ENCODE data around the gene RNF26. TPM values are rescaled to one million over a fixed set of nuclear protein-coding genes. Genes with fewer than 3 reads are reported as not detected.

The RNF26 gene
- total RNA-seq, 1 experiment from 2014 or later: 92.7 TPM

GRCh38 chr11:119363851-119364590 is 29.7 kb downstream of the RNF26 start:
- no peaks in the 10 kb centered on the region for H3K27me3 Mint-ChIP-seq (ENCODE audit: insufficient read depth, unreplicated experiment)
- H3K4me1 ChIP-seq: peaks cover 75% of the 10 kb centered on the region
- H3K9me3 Mint-ChIP-seq (ENCODE audit: unreplicated experiment): no peaks in the 10 kb centered on the region
- ChIA-PET CTCF (interaction anchor here (0.6 to 3.4 kb wide), 5 partner anchors 10 to 187 kb away, joined by 3 to 37 read pairs (median 11); partner anchors contain the start of gene CBL), POLR2A (interaction anchor here (0.6 kb wide), 1 partner anchor 28 kb away, joined by 11 read pairs; no protein-coding TSS in a partner anchor)
- H3K27me3 ChIP-seq (replicated peaks; ENCODE audit: control insufficient read depth, insufficient read depth, low read length): no peaks in the 10 kb centered on the region
- no TSS peak for BruUV-seq (replicated peaks)
- H3K9me3 ChIP-seq: no peaks in the 10 kb centered on the region
- TF ChIP-seq, protein P1, sequence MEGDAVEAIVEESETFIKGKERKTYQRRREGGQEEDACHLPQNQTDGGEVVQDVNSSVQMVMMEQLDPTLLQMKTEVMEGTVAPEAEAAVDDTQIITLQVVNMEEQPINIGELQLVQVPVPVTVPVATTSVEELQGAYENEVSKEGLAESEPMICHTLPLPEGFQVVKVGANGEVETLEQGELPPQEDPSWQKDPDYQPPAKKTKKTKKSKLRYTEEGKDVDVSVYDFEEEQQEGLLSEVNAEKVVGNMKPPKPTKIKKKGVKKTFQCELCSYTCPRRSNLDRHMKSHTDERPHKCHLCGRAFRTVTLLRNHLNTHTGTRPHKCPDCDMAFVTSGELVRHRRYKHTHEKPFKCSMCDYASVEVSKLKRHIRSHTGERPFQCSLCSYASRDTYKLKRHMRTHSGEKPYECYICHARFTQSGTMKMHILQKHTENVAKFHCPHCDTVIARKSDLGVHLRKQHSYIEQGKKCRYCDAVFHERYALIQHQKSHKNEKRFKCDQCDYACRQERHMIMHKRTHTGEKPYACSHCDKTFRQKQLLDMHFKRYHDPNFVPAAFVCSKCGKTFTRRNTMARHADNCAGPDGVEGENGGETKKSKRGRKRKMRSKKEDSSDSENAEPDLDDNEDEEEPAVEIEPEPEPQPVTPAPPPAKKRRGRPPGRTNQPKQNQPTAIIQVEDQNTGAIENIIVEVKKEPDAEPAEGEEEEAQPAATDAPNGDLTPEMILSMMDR (IDR thresholded peaks at IDR 0.05; ENCODE audit: insufficient read depth in 1 of 2, low read depth in 1 of 2, low read length in 1 of 2, severe bottlenecking in 1 of 2, unreplicated experiment in 1 of 2): no peak
- peak in 1 of 2 experiments; percentile 92 for DNase-seq
- H3K36me3 ChIP-seq (ENCODE audit: control insufficient read depth, insufficient read depth, low read length): peaks cover 2% of the 10 kb centered on the region; the same call in 1 of the 2 replicates
- peaks cover 9% of the 10 kb centered on the region for H3K36me3 Mint-ChIP-seq (ENCODE audit: insufficient read depth, unreplicated experiment)
- intact Hi-C loops (cut with micrococcal nuclease; ENCODE audit: unreplicated experiment): no loop called here
- H3K4me1 Mint-ChIP-seq (ENCODE audit: low read depth, unreplicated experiment): peaks cover 68% of the 10 kb centered on the region
- peak overlapping the region; percentile 77 for H3K4me3 Mint-ChIP-seq (ENCODE audit: unreplicated experiment)
- H3K4me3 ChIP-seq (ENCODE audit: low read depth, low read length): peak overlapping the region; percentile 64
- peak overlapping the region; percentile 67 for H3K27ac Mint-ChIP-seq (ENCODE audit: unreplicated experiment)

DNA sequence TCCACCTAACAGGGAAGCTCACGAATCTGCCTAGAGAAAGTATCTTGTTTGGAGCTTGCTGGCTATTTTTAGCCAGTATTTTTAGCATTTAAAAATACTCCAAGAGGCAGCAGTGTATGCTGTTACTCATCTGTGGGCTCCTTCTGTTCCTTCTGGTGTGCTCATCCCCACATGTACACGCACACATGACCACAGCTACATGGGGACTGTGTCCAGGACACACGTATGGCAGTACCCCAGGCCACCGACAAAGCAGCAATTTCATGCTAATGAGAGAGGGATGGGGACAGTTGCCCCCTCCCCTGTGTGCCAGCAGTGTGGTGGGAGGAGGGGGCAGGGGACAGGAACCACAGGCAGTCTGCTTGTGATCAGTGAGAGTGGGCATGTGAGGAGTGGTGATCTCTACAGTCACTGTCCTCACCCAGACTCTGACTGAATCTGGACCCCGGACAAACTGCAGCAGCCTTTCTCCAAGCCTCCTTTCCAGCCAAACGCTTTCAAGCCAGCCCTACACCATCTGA is 30.8 kb downstream of the RNF26 start:
- TF ChIP-seq, protein P1 (IDR thresholded peaks at IDR 0.05; ENCODE audit: insufficient read depth in 1 of 2, low read depth in 1 of 2, low read length in 1 of 2, severe bottlenecking in 1 of 2, unreplicated experiment in 1 of 2): no peak
- peak overlapping the region; percentile 77 for H3K4me3 Mint-ChIP-seq (ENCODE audit: unreplicated experiment)
- Histone ChIP-seq H3K4me1 (peaks cover 86% of the 10 kb centered on the region), H3K9me3 (no peaks in the 10 kb centered on the region), H3K4me3 (ENCODE audit: low read depth, low read length) (no peak overlapping the region), H3K36me3 (ENCODE audit: control insufficient read depth, insufficient read depth, low read length) (no peaks in the 10 kb centered on the region), H3K27me3 (replicated peaks; ENCODE audit: control insufficient read depth, insufficient read depth, low read length) (no peaks in the 10 kb centered on the region)
- peaks cover 7% of the 10 kb centered on the region for H3K36me3 Mint-ChIP-seq (ENCODE audit: insufficient read depth, unreplicated experiment)
- H3K4me1 Mint-ChIP-seq (ENCODE audit: low read depth, unreplicated experiment): peaks cover 78% of the 10 kb centered on the region
- ChIA-PET CTCF (interaction anchor here (1.4 to 1.5 kb wide), 2 partner anchors 26 to 159 kb away, joined by 11 to 12 read pairs; partner anchors contain the start of gene CBL), POLR2A (interaction anchor here (0.9 kb wide), 1 partner anchor 31 kb away, joined by 4 read pairs; the partner anchor contains the start of gene RNF26)
- BruUV-seq (replicated peaks): no TSS peak
- no peak for DNase-seq
- no peaks in the 10 kb centered on the region for H3K27me3 Mint-ChIP-seq (ENCODE audit: insufficient read depth, unreplicated experiment)
- no peaks in the 10 kb centered on the region for H3K9me3 Mint-ChIP-seq (ENCODE audit: unreplicated experiment)
- intact Hi-C loops (cut with micrococcal nuclease; ENCODE audit: unreplicated experiment): no loop called here
- peak overlapping the region; percentile 67 for H3K27ac Mint-ChIP-seq (ENCODE audit: unreplicated experiment)

GRCh38 chr11:119366690-119367620 is 32.6 kb downstream of the RNF26 start:
- DNase-seq: no peak
- ChIA-PET CTCF (interaction anchor here (1.5 to 11.8 kb wide), 3 partner anchors 27 to 161 kb away, joined by 4 to 220 read pairs (median 8); partner anchors contain the start of genes C1QTNF5 and CBL), POLR2A (interaction anchor here (1.4 to 1.6 kb wide), 2 partner anchors 33 to 282 kb away, joined by 3 to 7 read pairs; partner anchors contain the start of genes HMBS and RNF26)
- intact Hi-C loops (cut with micrococcal nuclease; ENCODE audit: unreplicated experiment): no loop called here
- Histone ChIP-seq H3K4me1 (peaks cover 77% of the 10 kb centered on the region), H3K27me3 (replicated peaks; ENCODE audit: control insufficient read depth, insufficient read depth, low read length) (no peaks in the 10 kb centered on the region), H3K4me3 (ENCODE audit: low read depth, low read length) (no peak overlapping the region), H3K36me3 (ENCODE audit: control insufficient read depth, insufficient read depth, low read length) (no peaks in the 10 kb centered on the region), H3K9me3 (no peaks in the 10 kb centered on the region)
- no peaks in the 10 kb centered on the region for H3K27me3 Mint-ChIP-seq (ENCODE audit: insufficient read depth, unreplicated experiment)
- no peaks in the 10 kb centered on the region for H3K36me3 Mint-ChIP-seq (ENCODE audit: insufficient read depth, unreplicated experiment)
- H3K27ac Mint-ChIP-seq (ENCODE audit: unreplicated experiment): peak overlapping the region; percentile 93
- H3K9me3 Mint-ChIP-seq (ENCODE audit: unreplicated experiment): no peaks in the 10 kb centered on the region
- no peak overlapping the region for H3K4me3 Mint-ChIP-seq (ENCODE audit: unreplicated experiment)
- BruUV-seq (replicated peaks): no TSS peak
- peaks cover 72% of the 10 kb centered on the region for H3K4me1 Mint-ChIP-seq (ENCODE audit: low read depth, unreplicated experiment)
- TF ChIP-seq, protein P1 (IDR thresholded peaks at IDR 0.05; ENCODE audit: insufficient read depth in 1 of 2, low read depth in 1 of 2, low read length in 1 of 2, severe bottlenecking in 1 of 2, unreplicated experiment in 1 of 2): no peak

All from Caco-2 (cell line).